HL-60 (cell line): ENCODE measurements around the gene FTO.

Experiments used
- DNase-seq, 2 experiments: peaks; one replicate each; pipeline ENCODE4 v3.0.0-alpha.2; 2010 to 2020; ENCODE audit warnings: low read depth in 1 of 2, low spot score in 1 of 2
- H3K27ac ChIP-seq: fragments of 250-450 bp; sonication (Bioruptor Pico); replicated peaks from 2 replicates; pipeline ENCODE4 v1.5.1; 2020; ENCODE audit warnings: mild to moderate bottlenecking, moderate library complexity
- H3K27me3 ChIP-seq: fragments of 250-450 bp; sonication (Bioruptor Pico); 2 replicates; pipeline ENCODE4 v1.5.1; 2021; ENCODE audit warnings: mild to moderate bottlenecking, moderate library complexity; ENCODE audit not compliant: insufficient read depth, poor library complexity, severe bottlenecking
- H3K4me3 ChIP-seq: replicated peaks from 2 replicates; pipeline ENCODE4 v1.5.1; 2011; ENCODE audit warnings: mild to moderate bottlenecking, control low read depth, low read length; ENCODE audit not compliant: insufficient read depth
- GABPA ChIP-seq: IDR thresholded peaks from 2 replicates; pipeline ENCODE4 v1.6.1; 2012; ENCODE audit warnings: low read depth
- POLR2AphosphoS5 ChIP-seq: IDR thresholded peaks from 2 replicates; pipeline ENCODE4 v1.6.1; 2012; ENCODE audit warnings: low read depth
- SPI1 ChIP-seq: IDR thresholded peaks from 2 replicates; pipeline ENCODE4 v1.6.1; 2012; ENCODE audit warnings: low read depth, mild to moderate bottlenecking, borderline replicate concordance
- TF ChIP-seq, protein P1 (sequence below): IDR thresholded peaks from one replicate; pipeline ENCODE4 v1.5.1; 2011; ENCODE audit warnings: low read length, control low read depth, inconsistent platforms; ENCODE audit not compliant: insufficient read depth
- TF ChIP-seq, protein P2 (sequence below): IDR thresholded peaks from 2 replicates; pipeline ENCODE4 v1.6.1; 2012; ENCODE audit warnings: low read depth; ENCODE audit not compliant: insufficient replicate concordance

The FTO gene

DNA sequence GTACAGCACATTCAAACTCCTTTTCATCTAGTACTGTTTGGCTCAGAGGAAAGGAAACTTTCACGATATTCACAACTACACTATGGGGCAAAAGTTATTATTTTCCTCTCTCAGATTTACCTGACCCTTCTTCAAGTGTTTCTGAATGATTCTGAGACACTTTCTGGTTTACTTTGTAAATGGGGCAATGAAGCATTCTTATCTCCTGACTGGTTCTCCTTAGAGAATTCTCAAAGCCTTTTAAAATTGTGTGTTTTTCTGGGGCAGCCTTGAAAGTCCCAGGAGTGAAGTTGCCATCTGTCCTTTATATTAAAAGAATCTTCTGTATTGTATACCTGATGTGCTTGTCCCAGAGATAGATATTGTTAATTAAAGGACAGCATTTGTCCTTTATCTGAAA is 264.9 kb downstream of the FTO start:
- no peak for DNase-seq
- no peaks in the 10 kb centered on the region for H3K27me3 ChIP-seq
- no peak overlapping the region for H3K4me3 ChIP-seq
- TF ChIP-seq, protein P1, sequence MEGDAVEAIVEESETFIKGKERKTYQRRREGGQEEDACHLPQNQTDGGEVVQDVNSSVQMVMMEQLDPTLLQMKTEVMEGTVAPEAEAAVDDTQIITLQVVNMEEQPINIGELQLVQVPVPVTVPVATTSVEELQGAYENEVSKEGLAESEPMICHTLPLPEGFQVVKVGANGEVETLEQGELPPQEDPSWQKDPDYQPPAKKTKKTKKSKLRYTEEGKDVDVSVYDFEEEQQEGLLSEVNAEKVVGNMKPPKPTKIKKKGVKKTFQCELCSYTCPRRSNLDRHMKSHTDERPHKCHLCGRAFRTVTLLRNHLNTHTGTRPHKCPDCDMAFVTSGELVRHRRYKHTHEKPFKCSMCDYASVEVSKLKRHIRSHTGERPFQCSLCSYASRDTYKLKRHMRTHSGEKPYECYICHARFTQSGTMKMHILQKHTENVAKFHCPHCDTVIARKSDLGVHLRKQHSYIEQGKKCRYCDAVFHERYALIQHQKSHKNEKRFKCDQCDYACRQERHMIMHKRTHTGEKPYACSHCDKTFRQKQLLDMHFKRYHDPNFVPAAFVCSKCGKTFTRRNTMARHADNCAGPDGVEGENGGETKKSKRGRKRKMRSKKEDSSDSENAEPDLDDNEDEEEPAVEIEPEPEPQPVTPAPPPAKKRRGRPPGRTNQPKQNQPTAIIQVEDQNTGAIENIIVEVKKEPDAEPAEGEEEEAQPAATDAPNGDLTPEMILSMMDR, result no peak
- TF ChIP-seq SPI1 (no peak), GABPA (no peak), POLR2AphosphoS5 (no peak)
- TF ChIP-seq, protein P2, sequence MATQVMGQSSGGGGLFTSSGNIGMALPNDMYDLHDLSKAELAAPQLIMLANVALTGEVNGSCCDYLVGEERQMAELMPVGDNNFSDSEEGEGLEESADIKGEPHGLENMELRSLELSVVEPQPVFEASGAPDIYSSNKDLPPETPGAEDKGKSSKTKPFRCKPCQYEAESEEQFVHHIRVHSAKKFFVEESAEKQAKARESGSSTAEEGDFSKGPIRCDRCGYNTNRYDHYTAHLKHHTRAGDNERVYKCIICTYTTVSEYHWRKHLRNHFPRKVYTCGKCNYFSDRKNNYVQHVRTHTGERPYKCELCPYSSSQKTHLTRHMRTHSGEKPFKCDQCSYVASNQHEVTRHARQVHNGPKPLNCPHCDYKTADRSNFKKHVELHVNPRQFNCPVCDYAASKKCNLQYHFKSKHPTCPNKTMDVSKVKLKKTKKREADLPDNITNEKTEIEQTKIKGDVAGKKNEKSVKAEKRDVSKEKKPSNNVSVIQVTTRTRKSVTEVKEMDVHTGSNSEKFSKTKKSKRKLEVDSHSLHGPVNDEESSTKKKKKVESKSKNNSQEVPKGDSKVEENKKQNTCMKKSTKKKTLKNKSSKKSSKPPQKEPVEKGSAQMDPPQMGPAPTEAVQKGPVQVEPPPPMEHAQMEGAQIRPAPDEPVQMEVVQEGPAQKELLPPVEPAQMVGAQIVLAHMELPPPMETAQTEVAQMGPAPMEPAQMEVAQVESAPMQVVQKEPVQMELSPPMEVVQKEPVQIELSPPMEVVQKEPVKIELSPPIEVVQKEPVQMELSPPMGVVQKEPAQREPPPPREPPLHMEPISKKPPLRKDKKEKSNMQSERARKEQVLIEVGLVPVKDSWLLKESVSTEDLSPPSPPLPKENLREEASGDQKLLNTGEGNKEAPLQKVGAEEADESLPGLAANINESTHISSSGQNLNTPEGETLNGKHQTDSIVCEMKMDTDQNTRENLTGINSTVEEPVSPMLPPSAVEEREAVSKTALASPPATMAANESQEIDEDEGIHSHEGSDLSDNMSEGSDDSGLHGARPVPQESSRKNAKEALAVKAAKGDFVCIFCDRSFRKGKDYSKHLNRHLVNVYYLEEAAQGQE, result no peak
- H3K27ac ChIP-seq, result no peak overlapping the region

DNA sequence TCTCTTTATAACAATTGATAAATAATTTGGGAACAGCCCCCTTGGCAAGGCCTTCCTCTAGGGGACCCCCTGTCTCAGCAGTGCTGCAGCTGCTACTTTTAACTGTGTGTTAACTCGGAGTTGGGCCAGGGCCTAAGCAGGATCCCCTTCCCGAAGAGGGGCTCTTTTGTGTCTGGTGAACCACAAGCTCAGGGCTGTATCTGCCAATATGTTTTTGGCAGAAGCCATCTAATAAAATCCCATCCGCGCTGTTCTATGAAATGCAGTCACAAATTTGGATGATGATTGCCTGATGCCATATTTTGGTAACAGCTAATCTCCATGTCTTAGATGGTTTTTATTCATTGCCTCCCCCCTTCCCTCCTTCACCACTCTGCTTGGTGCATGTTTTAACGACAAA is 267.7 kb downstream of the FTO start:
- no peak for DNase-seq
- H3K4me3 ChIP-seq, result no peak overlapping the region
- H3K27ac ChIP-seq, result no peak overlapping the region
- TF ChIP-seq SPI1, result no peak
- TF ChIP-seq GABPA, result no peak
- TF ChIP-seq, protein P2, result no peak
- no peak for TF ChIP-seq POLR2AphosphoS5
- TF ChIP-seq, protein P1, result no peak
- H3K27me3 ChIP-seq, result no peaks in the 10 kb centered on the region

DNA sequence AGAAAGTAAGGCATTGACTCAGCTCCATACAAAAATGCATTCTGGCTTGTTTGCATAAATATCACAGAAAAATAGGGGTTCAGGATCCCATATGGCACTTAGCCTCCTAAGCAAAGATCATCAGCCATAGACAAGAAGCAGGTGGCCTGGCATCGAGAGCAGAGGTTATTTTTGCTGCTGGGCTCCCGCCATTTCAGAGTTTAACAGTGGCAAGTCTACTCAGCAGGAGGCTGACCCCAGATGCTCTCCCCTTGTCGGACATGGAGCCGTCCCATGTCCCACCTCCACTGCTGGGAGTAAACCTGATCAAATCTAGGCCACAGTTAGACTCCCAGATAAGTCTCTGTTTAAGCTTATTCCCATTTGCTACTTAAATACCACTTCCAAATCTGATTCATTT is 269.1 kb downstream of the FTO start:
- no peak for DNase-seq
- Histone ChIP-seq H3K4me3 (no peak overlapping the region), H3K27me3 (no peaks in the 10 kb centered on the region), H3K27ac (no peak overlapping the region)
- TF ChIP-seq GABPA (no peak), POLR2AphosphoS5 (no peak), SPI1 (no peak)
- TF ChIP-seq, protein P2, result no peak
- TF ChIP-seq, protein P1, result no peak
